Testis (tissue), 3 donors: ENCODE data around the gene CENPP. TPM values are rescaled to one million over a fixed set of nuclear protein-coding genes. Genes with fewer than 3 reads are reported as not detected.

Experiments
- DNase-seq: peaks from one replicate; pipeline ENCODE4 v3.0.0-alpha.2; 2019
- H3K27ac ChIP-seq, 2 donors: fragments of 200-600 bp; sonication (generic); one replicate each; pipeline ENCODE4 v1.5.1; 2019
- H3K27me3 ChIP-seq: fragments of 200-600 bp; sonication (generic); one replicate; pipeline ENCODE4 v1.5.1; 2019
- H3K36me3 ChIP-seq: fragments of 200-600 bp; sonication (generic); one replicate; pipeline ENCODE4 v1.5.1; 2017; ENCODE audit warnings: low read depth; ENCODE audit errors: missing control alignments
- H3K4me1 ChIP-seq: fragments of 200-600 bp; sonication (generic); one replicate; pipeline ENCODE4 v1.5.1; 2019
- H3K4me3 ChIP-seq, 2 donors: fragments of 200-600 bp; sonication (generic); one replicate each; pipeline ENCODE4 v1.5.1; 2017 to 2019
- H3K9me3 ChIP-seq: fragments of 200-600 bp; sonication (generic); one replicate; pipeline ENCODE4 v1.5.1; 2017
- CTCF ChIP-seq, 3 experiments: fragments of 450-650 bp in 2 of 3; fragments of 200-600 bp in 1 of 3; sonication (generic) in 1 of 3; IDR thresholded peaks; one replicate each; pipeline ENCODE4 v1.5.1; 2016 to 2019; ENCODE audit warnings: antibody characterized with exemption in 3 of 3, mild to moderate bottlenecking in 2 of 3, moderate library complexity in 1 of 3
- POLR2A ChIP-seq: fragments of 450-650 bp; IDR thresholded peaks from one replicate; pipeline ENCODE4 v1.6.1; 2017; ENCODE audit warnings: antibody characterized with exemption, mild to moderate bottlenecking, moderate library complexity
- WGBS, 2 donors: methylation state at CpG; one replicate each; pipeline ENCODE4 v1.1.5; 2018; 5-methylcytosine and 5-hydroxymethylcytosine counted together
- intact Hi-C: fragments of 100-400 bp; cut with DNase I; formaldehyde crosslinking; loops from one replicate; pipeline ENCODE4 v1.15.1; 2023; ENCODE audit warnings: low total_unique reads
- polyA plus RNA-seq: library from polyadenylated mRNA; stranded (reverse); fragments of 350-450 nt; fragmentation: Illumina TruSeq; extraction: RNeasy Lipid Tissue Mini Kit (QIAGEN cat#74804); gene quantifications from one replicate; pipeline ENCODE4 v1.2.3, GENCODE V29; 2014; ENCODE audit warnings: low read depth, low replicate concordance; ENCODE audit not compliant: insufficient read depth
- total RNA-seq, 2 donors: library from RNA; depleted of rRNA; stranded (reverse); fragments of >200 nt; gene quantifications; one replicate each; pipeline ENCODE4 v1.2.3, GENCODE V29; 2016

CENPP gene
- total and polyA plus RNA-seq, 3 donors from 2014 or later: 8.1 to 12.1 (median 9.6) TPM

DNA sequence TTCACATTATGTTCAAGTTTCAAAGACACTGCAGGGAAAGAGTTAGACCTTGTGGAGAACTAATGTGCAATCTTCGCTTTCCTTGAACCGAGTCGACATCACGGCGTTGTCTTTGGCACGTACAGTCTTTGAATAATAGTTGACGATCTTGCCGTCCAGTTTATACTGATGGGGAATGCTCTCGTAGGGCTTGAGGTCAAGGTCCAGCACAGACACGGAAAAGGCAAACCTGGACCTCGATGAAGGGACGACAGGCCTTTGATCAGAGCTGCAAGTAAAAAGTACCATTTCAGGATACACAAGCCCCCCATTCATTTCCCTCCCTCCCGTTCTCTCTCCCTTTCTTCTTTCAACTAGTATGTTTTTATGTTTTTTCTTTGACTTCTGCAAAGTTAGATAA lies 290.0 kb downstream of the CENPP start:
- peak; percentile 14 for DNase-seq
- peak overlapping the region; percentile 76 to 80 for H3K27ac ChIP-seq
- intact Hi-C loops: no loop called here
- H3K36me3 ChIP-seq: no peaks in the 10 kb centered on the region
- H3K27me3 ChIP-seq: no peaks in the 10 kb centered on the region
- TF ChIP-seq POLR2A (no peak), CTCF (IDR thresholded peaks at IDR 0.05) (no peak)
- no peaks in the 10 kb centered on the region for H3K9me3 ChIP-seq
- H3K4me3 ChIP-seq: no peak overlapping the region
- WGBS, 2 donors: 48 to 69% methylated on average over 13 of the region's 13 CpGs
- H3K4me1 ChIP-seq: peaks cover 49% of the 10 kb centered on the region

GRCh38 chr9:92616199-92616641 lies 290.5 kb downstream of the CENPP start:
- TF ChIP-seq CTCF (IDR thresholded peaks at IDR 0.05): no peak
- Histone ChIP-seq H3K9me3 (no peaks in the 10 kb centered on the region), H3K27me3 (no peaks in the 10 kb centered on the region), H3K27ac (peak overlapping the region; percentile 76 to 80), H3K36me3 (no peaks in the 10 kb centered on the region), H3K4me3 (no peak overlapping the region), H3K4me1 (peaks cover 49% of the 10 kb centered on the region)
- intact Hi-C loops: no loop called here
- peak; percentile 14 for DNase-seq
- WGBS, 2 donors: 61 to 67% methylated on average over 11 of the region's 11 CpGs

DNA sequence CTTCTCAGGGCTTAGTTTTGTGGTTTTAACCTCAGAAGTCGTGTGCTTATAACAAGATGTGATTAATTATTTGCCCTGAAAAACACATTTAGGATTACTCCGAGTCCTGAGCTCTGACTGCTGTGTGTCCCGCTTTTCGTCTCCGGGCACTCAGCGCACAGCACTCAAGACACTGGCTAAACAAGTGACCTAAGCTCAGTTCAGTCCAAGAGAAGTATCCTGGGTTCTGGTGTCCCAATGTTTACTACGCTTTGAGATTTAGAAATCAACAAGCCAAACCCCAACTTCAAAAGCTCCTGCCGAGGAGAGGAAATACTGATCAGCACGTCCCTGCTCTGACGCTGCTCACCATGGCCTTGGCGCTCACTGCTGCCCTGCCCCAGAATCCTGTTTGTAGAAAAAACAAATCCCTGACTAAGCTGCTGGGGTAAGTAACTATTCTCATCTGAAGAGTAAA lies 290.9 kb downstream of the CENPP start:
- TF ChIP-seq POLR2A: no peak
- no peak for TF ChIP-seq CTCF (IDR thresholded peaks at IDR 0.05)
- peak; percentile 64 for DNase-seq
- peak overlapping the region; percentile 76 to 80 for H3K27ac ChIP-seq
- no peaks in the 10 kb centered on the region for H3K36me3 ChIP-seq
- 49 to 75% methylated on average over 11 of the region's 11 CpGs for whole genome bisulfite sequencing, 2 donors
- no peak overlapping the region for H3K4me3 ChIP-seq
- H3K27me3 ChIP-seq: no peaks in the 10 kb centered on the region
- H3K9me3 ChIP-seq: no peaks in the 10 kb centered on the region
- H3K4me1 ChIP-seq: peaks cover 49% of the 10 kb centered on the region
- intact Hi-C loops: no loop called here

- TF ChIP-seq POLR2A: no peak
- TF ChIP-seq CTCF (IDR thresholded peaks at IDR 0.05): no peak
- peaks cover 46% of the 10 kb centered on the region for H3K4me1 ChIP-seq
- peak; percentile 10 for DNase-seq
- intact Hi-C loops: no loop called here
- H3K9me3 ChIP-seq: no peaks in the 10 kb centered on the region
- no peaks in the 10 kb centered on the region for H3K36me3 ChIP-seq
- peak overlapping the region; percentile 76 to 80 for H3K27ac ChIP-seq
- no peak overlapping the region for H3K4me3 ChIP-seq
- H3K27me3 ChIP-seq: no peaks in the 10 kb centered on the region
- WGBS, 2 donors: 78 to 80% methylated on average over 7 to 11 of the region's 11 CpGs
Measured at GRCh38 chr9:92617195-92617813, 291.6 kb downstream of the CENPP start.

- DNase-seq: peak; percentile 13
- no peak overlapping the region for H3K4me3 ChIP-seq
- H3K27ac ChIP-seq: peak overlapping the region; percentile 76 to 80
- H3K27me3 ChIP-seq: no peaks in the 10 kb centered on the region
- H3K9me3 ChIP-seq: no peaks in the 10 kb centered on the region
- peaks cover 46% of the 10 kb centered on the region for H3K4me1 ChIP-seq
- 75 to 80% methylated on average over 11 of the region's 11 CpGs for WGBS, 2 donors
- TF ChIP-seq CTCF (IDR thresholded peaks at IDR 0.05) (no peak), POLR2A (no peak)
- intact Hi-C loops: no loop called here
- no peaks in the 10 kb centered on the region for H3K36me3 ChIP-seq
Measured at GRCh38 chr9:92617951-92618510, 292.3 kb downstream of the CENPP start.
